HUDEP-2 (cell line): ENCODE results near the gene TRIM44.
A peak's percentile ranks its signal among the peaks of the same experiment; 100 is the strongest.
"Not testable (repeated sequence)": the region's sequence is repeated elsewhere in the genome, so short reads cannot be mapped to it uniquely, and the experiment has no call there.

Source experiments
- DNase-seq, 76 experiments: peaks; one replicate each; lab custom pipeline; 2025; ENCODE audit not compliant: unreplicated experiment in 76 of 76; lab: John Stamatoyannopoulos, UW

Gene TRIM44

DNA sequence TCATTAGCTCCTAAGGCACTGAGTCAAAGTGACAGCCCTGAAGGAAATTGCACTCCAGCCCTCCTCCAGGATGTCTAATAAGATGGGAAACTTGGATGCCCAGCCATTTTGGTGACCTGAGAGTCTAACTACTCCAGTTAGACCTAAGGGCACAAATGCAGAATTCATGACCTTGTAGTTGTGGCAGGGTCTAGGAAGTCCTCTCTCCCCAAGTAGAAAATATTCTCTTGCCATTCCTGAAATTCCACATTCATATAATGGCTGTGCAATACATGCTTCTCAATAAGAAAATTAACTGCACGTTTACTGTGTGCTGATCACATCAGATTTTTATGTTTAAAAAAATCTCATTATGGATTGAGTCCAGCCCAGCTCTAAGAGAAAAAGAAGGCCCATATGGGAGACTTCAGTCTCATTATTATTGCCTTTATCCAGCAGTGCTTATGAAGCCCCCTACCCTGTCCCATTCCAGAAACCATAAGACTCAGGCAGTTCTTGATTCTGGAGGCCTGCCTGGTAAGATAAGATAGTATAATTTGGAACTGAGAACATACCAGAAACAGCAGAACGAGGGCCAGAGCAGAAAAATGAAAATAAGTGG, 147.6 kb downstream of the TRIM44 start:
- no peak for DNase-seq

DNA sequence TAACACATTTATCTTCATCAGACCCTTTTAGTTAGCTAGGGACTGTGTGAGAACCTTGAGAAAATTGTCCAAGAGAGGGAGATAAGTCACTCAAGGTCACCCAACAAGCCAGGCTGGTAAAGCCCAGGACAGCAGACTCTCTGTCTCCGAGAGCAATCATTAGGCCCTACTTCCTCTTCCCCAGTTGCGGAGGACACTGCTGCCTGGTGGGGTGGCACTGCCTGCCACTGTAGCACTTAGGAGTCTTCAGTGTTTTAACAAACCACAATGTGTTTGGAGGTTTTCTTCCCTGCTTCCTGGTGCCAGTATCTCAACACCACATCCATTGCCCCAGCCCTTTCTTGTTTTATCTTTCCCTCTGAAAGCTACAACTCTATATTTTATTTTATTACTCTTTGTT, 149.2 kb downstream of the TRIM44 start:
- DNase-seq: peak in 1 of 76 experiments; percentile 10

DNA sequence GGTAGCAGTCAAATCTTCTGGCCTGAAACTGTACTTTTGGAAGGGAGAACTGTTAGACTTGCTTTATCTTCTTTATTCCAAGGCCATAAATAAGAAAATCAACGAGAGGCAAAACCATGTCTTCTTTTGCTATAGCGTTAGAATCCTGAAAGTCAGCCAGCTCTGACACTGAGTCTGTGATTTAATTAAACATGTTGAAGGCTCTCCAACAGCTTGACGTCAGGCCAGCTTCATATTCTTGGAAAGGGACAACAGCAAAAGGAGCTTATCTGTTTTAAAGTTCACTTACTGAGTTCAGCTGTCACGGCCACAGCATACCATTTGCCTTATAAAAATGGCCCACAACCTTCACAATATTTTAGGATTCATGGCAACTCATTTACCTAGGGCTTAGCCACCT, 150.3 kb downstream of the TRIM44 start:
- DNase-seq: no peak

DNA sequence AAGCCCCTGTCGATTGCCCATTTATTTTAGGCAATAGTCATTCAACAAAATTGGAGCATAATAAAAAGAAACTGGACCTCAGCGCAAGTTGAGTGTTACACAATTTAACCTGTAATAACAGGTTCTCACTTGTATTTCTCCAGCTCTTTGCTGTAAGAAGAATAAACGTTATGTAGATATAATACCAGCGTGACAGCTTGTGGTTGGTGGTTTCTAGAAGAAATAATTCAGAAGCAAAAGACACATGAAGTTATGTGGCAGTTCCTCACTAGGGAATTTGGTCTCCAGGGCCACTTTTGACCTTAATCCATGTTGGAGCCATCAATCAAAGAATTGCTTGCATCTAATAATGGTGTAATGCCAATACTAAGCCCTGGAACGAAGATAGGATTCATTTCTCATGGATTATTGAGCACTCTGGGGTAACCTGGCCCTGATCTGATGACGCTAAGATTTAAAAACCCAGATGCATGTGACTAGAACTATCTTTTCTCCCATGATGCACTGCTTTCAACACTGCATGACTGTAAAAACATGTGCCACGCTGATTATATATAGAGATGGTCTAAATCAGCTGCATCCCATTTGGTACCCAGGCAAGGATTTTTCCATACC, 151.6 kb downstream of the TRIM44 start:
- no peak for DNase-seq

DNA sequence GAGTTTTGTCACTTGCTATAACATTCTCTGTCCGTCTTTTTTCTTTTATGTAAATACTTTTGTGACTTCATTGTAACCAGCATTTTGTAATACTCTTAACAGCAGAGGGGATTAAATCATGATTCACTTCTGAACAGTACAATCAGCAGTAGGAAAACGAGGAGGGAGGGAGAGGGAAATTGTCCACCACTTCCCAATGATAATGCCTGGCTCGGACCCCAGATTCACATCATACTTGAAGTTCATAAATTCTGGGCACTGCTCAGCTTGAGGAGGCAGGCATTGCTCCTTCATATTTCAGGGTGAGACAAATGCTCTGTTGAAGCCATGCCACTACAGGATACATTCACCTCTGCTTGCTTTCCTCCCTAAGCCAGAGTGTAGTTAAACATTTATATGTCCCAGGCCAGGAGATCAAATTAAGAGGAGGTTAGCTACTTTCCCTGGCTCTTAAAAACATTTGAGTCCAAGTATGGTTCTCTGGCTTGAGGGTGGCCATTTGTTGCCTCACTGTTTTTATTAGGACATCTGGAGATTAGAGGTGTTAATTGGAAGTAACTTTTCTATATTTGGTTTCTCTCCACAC, 152.2 kb downstream of the TRIM44 start:
- DNase-seq: no peak

DNA sequence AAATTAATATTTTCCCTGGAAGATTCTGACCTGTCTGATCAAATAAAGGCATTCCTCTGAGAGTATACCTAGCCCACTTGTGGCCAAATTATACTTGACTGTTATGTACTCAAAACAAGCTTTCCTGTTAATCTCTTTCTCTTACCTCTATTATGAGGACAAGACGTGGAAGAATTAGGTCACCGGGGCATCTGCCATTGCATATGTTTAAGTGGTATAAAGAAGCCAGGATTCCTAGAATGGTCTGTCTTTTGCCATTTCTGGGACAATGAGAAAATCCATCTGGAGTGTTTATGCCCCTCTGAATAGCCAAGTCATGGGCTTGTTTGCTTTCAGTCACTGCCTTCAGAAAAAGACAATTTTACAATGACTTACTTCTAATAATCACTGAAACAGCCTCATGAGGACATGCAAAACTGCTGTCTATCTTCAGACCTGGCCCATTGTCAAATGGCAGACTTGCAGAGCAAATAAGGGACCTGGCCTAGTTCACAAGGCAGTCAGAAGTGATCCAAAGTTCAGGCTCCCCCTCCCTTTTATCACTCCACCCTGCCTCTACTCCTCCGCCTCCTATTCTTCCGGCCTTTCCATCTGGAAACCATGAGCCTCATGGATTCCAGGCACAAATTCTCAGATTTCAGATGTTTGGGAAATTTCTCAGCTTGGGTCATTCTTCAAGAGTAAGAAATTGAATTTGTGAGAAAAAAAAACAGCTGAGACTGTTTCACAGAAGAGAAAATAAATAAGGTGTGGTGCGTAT, 153.2 kb downstream of the TRIM44 start:
- DNase-seq: no peak

DNA sequence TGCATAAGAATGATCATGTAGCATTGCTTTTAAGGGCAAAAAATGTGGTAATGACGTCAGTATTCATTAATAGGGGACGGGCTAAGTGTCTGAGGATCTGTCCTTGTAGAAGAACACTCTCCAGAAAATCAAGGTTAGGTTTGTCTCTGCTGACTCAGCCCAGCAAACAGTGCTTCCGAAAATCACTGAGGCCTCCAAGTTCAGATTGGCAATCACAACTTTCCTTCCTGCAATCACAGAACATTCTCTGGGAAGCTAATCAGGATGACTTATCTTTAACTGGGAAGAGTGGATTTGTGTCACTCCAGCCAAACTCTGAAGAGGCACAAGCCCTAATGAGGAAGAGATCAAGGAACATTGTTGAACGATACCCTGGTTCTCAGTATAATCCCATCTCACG, 158.0 kb downstream of the TRIM44 start:
- no peak for DNase-seq

DNA sequence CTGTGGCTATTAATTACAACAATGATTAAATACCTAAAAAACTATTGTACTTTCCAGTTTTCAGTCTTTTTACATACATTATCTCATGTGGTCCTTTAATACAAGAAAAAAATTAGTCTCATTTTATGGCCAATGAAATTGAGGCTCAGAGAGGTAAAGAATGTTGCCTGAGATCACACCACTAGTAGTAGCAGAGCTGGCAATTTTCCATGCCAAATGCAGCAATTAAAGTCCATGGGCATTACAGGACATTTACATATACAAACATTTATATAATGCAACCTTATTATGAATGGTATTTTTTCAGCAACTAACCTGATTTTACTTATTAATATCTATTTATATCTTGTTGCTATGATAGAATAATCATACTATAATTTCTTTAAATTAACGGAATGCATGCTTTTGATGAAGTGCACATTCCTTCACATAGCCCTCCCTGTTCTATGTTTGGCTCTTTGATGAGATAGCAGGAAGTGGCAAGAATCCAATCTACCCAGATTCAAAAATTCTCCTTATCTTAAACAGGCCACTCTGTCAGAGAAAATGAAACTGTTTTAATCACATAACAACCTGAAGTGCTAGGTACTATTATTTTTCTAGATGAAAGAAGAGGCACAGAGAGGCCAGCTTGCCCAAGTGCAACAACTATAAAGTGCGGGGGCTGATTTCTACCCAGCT, 160.4 kb downstream of the TRIM44 start:
- peak in 12 of 76 experiments; percentile 4 to 33 (median 19) for DNase-seq

DNA sequence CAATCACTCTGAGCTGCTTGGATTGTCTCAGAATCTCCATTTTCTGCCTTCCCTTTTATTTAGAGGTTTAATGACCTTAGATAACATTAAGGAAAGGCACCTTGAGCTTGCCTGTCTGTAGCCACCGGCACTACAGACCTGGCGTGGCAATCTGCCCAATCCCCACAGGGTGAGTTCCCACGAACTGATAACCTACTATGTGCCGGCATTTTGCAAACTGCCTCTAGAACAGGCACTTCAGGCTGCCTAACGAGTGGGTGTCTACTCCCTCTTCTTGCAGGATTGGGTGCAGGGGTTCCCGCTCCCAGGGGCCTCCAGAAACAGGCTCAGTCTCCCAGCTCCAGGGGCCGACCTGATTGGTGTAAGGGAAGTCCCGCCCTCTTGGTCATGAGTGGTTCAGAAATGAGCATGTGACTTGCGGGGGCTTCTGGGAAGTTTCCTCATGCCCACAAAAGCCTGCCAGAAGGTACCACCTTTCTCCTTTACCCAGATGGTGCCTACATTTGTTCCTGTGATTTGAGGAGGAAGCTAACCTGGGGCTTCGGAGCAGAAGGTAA, 161.2 kb downstream of the TRIM44 start:
- DNase-seq: no peak

DNA sequence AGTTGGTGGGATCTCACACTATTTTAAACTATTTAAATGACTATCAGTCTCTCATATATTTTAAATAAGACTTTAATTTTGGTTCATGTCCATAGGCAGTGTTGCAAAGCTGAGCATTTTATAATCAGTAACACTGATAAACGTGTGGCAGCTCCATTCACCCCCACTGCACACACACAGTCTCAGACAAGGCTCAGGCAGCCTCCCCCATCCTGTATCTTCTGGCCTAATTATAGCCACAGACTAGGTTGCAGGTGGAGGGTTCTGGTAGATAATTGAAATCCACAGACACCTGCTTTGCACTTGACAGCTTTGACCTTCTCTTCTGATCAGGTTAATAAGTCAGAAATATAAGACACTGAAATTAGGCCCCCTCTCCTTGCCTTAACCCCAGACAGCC, 162.8 kb downstream of the TRIM44 start:
- DNase-seq: no peak

DNA sequence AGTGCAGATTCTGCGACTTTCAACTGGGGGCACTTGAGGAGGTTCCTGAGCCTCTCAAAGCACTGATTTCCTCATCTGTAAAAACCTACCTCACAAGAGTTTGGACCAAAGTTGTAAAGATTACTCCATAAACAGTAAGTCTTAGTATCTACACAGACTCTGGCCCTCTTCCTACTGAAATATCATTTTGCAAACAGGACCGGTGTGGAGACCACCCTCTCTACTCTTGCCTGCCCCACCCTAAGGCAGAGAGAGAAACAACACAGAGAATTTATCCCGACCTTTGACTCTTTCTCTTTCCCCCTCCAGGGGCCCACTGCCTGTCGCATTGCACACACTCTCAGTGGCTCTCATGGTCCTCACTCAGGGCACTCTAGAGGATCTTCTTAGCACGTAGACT, 163.4 kb downstream of the TRIM44 start:
- no peak for DNase-seq

DNA sequence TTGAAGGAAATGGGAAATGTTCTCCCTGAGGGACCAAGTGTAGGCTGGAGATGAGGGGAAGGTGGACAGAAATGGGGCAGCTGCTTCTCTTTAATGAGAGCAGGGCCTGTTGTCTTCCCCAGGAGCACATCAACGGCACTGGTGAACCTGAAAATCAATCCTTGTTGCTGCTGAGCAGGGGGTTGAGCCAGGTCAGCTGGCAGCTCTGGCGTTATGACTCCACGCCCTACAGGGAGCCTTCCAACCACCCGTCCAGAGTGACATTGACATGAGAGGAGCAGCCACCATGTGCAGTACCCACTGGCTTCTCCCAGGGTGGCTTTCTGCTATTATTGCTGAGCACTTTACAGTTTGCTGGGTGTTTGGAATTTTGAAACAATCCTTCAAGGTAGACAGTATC, 164.4 kb downstream of the TRIM44 start:
- no peak for DNase-seq

DNA sequence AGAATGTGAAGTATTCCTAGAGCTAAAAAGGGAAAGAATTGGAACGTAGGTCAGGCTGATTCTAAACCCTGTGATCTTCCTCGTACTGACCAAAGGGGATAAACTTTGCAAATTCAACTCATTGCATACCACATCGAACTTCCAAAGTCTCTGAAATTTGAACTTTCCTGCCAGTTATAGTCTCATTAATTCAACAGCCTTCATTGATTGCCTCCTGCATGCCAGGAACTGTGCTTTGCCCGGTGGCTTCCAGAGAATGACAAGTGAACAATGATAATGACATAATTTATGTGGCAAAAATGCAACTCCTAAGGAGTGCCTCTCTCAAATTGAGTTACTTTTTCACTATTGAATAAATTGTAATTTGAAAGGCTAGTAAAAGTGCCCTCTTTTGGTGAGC, 173.6 kb downstream of the TRIM44 start:
- DNase-seq: no peak

DNA sequence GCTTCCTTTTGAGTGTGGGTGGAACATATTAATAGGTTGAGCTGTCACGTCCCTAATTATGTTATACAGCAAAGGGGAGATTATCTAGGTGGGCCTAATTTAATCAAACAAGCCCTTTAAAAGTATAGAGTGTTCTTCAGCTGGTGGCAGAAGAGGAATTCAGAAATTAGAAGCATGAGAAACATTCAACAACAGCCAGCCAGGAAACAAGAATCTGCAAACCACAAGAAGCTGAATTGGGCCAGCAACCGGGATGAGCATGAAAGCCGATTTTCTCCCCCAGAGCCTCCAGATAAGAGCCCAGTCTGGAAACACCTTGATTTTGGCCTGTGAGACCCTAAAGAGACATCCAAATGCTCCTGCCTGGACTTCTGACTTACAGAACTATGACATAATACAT, 175.5 kb downstream of the TRIM44 start:
- DNase-seq: no peak

DNA sequence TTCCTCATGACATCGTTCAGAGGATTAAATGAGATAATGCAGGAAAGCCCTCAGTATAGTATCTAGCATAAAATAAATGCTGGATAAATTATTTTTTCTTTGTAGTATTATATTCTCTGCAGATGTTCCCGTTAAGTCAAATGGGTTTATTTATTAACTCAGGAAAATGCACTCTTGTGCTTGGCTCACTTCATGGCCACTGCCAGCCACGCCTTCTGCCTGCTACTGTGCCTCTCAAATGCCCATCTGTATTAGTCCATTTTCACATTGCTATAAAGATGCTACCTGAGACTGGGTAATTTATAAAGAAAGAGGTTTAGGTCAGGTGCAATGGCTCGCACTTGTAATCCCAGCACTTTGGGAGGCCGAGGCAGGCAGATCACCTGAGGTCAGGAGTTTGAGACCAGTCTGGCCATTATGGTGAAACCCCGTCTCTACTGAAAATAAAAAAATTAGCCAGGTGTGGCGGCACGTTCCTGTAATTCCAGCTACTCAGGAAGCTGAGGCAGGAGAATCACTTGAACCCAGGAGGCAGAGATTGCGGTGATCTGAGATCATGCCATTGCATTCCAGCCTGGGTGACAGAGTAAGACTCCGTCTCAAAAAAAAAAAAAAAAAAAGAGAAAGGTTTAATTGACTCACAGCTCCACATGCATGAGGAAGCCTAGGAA, 176.3 kb downstream of the TRIM44 start:
- not testable (repeated sequence) for DNase-seq

DNA sequence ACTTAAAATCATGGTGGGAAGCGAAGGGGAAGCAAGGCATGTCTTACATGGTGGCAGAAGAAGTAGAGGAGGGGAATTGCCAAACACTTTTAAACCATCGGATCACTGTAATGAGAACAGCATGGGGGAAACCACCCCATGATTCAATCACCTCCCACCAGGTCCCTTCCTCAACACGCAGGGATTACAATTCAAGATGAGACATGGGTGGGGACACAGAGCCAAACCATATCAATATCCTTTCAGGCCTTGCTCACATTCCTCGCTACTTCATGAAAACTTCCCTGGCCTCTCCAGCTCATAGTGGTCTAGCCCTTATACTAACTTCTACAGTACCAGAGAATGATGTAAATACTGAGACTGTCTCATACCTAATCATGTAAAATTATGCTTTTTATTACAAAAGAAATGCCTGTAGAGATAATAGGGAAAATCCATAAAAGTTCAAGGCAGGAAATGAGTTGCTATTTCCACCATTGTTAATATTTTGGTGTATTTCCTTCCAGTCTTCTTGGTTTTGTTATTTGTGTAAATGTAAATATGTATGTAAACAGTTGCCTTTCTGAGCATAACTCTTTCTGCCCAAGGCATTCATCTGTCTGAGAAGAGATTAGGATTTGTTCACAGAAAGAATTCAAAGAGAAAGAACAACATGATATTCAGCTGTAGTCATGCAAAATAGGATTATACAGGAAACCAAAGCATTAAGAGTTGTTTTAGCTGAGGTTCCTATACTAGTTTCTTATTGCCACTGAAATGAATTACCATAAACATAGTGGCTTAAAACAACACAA, 177.0 kb downstream of the TRIM44 start:
- no peak for DNase-seq

DNA sequence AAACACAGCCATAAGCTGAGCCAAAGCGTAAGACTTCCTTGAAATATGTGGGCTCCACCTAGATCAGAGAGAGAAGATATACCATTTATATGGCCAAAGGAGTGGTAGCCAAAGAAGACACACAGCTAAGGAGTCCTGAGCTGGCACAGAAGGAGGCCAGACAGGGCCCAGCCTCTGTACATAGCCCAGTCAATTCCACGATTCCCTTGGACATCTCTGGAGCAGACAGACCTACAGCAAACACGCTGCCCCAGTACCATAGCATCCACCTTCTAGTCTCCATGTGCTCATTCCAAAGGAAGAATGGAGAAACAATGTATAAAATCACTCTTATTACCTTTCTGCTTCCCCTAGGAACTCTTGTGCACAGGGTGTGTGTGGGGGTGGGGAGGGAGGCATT, 179.2 kb downstream of the TRIM44 start:
- no peak for DNase-seq

DNA sequence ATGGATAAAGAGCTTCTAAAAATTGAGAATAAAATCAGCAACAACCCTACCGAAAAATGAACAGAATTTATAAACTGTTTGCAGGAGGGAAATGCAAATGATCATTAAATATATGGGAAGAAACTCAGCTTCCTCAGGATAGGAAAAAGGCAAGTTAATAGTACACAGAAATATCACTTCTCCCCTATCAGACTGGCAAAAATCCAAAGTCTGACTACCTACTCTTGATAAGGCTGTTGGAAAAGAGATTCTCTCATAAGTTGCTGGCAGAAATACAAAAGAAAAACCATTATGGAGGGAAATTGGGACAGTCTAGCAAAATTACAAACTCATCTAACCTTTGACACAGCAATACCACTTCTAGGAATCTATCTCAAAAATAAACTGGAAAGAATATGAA, 180.4 kb downstream of the TRIM44 start:
- DNase-seq: peak in 13 of 76 experiments; percentile 4 to 35 (median 11)

DNA sequence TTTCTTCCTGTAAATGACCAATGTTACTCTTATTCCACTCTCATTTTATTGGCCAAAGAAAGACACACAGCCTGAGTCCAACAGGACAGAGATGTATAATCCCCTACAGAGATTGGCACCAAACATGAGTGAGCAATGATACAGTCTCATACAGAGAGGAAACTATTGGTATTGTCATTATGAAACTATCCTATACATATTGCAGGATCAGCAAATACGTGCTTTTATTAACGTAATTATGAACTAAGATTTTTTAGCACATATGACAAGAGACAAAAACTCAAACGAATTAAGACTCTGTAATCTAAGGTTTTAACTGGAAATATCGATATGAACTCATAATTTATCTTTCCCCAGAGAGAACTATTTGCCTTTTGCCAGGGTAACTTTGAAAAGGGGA, 182.0 kb downstream of the TRIM44 start:
- no peak for DNase-seq
